Thyroid gland (tissue), 4 donors: ENCODE measurements around the gene RAB6B. TPM values are rescaled to one million over a fixed set of nuclear protein-coding genes. Genes with fewer than 3 reads are reported as not detected.

Source experiments
- DNase-seq, 2 donors: peaks; one replicate each; pipeline ENCODE4 v3.0.0-alpha.2; 2019
- H3K27ac ChIP-seq, 3 donors: fragments of 200-600 bp; sonication (generic); 1 replicate in 2 of 3; 2 replicates in 1 of 3; pipeline ENCODE4 v1.5.1; 2016 to 2019; ENCODE audit warnings: mild to moderate bottlenecking in 1 of 3, moderate library complexity in 1 of 3
- H3K27me3 ChIP-seq: fragments of 200-600 bp; sonication (generic); one replicate; pipeline ENCODE4 v1.5.1; 2019
- H3K36me3 ChIP-seq, 2 donors: fragments of 200-600 bp; sonication (generic); one replicate each; pipeline ENCODE4 v1.5.1; 2016 to 2019
- H3K4me1 ChIP-seq, 2 donors: fragments of 200-600 bp; sonication (generic); one replicate each; pipeline ENCODE4 v1.5.1; 2017 to 2019
- H3K4me3 ChIP-seq, 3 donors: fragments of 200-600 bp; sonication (generic); replicated peaks in 1 of 3; 1 replicate in 2 of 3; 2 replicates in 1 of 3; pipeline ENCODE4 v1.5.1; 2016; ENCODE audit warnings: mild to moderate bottlenecking in 1 of 3
- H3K9me3 ChIP-seq: fragments of 200-600 bp; sonication (generic); one replicate; pipeline ENCODE4 v1.5.1; 2017
- POLR2A ChIP-seq, 2 donors: fragments of 450-650 bp; IDR thresholded peaks; one replicate each; pipeline ENCODE4 v1.6.1; 2017; ENCODE audit warnings: antibody characterized with exemption in 2 of 2, mild to moderate bottlenecking in 2 of 2, moderate library complexity in 1 of 2
- WGBS, 2 donors: methylation state at CpG; one replicate each; pipeline ENCODE4 v1.1.5; 2017; 5-methylcytosine and 5-hydroxymethylcytosine counted together
- intact Hi-C: fragments of 100-400 bp; cut with DNase I; formaldehyde crosslinking; loops from one replicate; pipeline ENCODE4 v1.15.1; 2023
- total RNA-seq, 4 donors: library from RNA; depleted of rRNA; stranded (reverse); fragments of >200 nt; gene quantifications; one replicate each; pipeline ENCODE4 v1.2.3, GENCODE V29; 2016
- TF ChIP-seq, protein P1 (sequence below), 6 experiments: fragments of 200-600 bp in 3 of 6; fragments of 450-650 bp in 3 of 6; sonication (generic) in 3 of 6; IDR thresholded peaks; one replicate each; pipeline ENCODE4 v1.5.1; 2016 to 2019; ENCODE audit warnings: antibody characterized with exemption in 6 of 6, mild to moderate bottlenecking in 2 of 6, inconsistent platforms in 1 of 6, moderate library complexity in 1 of 6

The RAB6B gene
- total RNA-seq, 4 donors from 2014 or later: 4.4 to 6.2 (median 5.6) TPM

DNA sequence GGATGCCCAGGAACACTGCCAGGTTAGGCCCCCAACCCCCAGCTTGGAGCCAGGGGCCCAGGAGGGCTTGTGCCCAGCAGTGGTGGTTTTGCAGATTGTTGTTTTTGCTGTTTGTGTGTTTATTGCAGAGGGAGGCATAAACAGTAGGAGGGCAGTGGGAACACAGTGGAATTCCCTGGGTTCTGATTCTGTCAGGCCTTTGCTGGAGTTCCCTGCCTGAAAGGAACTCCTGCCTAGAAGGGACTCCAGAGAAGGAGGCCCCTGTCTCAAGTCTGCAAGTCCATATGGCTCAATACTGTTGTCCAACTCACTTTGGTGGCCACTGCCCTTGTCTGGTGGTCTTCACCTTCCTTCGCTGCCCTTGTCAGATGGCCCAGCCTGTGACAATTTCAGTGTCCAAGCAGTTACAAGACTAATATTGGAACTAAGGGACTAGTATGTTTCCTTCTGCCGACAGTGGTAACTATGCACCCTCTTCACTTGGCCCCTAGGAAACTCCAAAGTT lies 47.4 kb upstream of the RAB6B start:
- Histone ChIP-seq H3K9me3 (no peaks in the 10 kb centered on the region), H3K36me3 (peaks cover 7 to 8% of the 10 kb centered on the region in 2 donors), H3K4me3 (no peak overlapping the region), H3K4me1 (peaks cover 3 to 13% of the 10 kb centered on the region in 2 donors), H3K27ac (peak overlapping the region in 1 of 3 donors; percentile 26), H3K27me3 (no peaks in the 10 kb centered on the region)
- DNase-seq: no peak
- 93 to 96% methylated on average over 2 of the region's 2 CpGs for WGBS, 2 donors
- intact Hi-C loops: no loop called here
- TF ChIP-seq, protein P1, sequence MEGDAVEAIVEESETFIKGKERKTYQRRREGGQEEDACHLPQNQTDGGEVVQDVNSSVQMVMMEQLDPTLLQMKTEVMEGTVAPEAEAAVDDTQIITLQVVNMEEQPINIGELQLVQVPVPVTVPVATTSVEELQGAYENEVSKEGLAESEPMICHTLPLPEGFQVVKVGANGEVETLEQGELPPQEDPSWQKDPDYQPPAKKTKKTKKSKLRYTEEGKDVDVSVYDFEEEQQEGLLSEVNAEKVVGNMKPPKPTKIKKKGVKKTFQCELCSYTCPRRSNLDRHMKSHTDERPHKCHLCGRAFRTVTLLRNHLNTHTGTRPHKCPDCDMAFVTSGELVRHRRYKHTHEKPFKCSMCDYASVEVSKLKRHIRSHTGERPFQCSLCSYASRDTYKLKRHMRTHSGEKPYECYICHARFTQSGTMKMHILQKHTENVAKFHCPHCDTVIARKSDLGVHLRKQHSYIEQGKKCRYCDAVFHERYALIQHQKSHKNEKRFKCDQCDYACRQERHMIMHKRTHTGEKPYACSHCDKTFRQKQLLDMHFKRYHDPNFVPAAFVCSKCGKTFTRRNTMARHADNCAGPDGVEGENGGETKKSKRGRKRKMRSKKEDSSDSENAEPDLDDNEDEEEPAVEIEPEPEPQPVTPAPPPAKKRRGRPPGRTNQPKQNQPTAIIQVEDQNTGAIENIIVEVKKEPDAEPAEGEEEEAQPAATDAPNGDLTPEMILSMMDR (IDR thresholded peaks at IDR 0.05): no peak
- TF ChIP-seq POLR2A (IDR thresholded peaks at IDR 0.05): no peak

DNA sequence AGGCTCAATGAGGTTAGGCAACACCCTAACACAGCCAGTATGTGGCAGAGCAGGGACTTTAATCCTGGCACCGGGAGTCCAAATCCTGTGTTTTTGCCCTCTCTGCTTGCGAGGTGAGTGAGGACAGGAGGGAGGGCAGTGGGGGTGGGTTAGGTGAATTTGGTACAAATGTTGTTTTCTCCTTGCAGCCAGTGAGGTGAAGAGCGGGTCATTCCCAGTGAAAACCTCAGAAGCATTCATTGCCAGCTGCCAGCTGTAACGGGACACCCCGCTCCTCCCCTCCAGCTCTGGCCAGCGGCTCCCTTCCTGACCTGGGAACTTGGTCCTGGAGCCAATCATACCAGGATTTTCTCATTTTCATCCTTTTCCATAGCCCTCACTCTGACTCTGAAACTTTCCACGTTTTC lies 45.7 kb upstream of the RAB6B start:
- 75 to 76% methylated on average over 7 of the region's 7 CpGs for WGBS, 2 donors
- peak overlapping the region in 2 of 3 donors; percentile 7 to 38 for H3K27ac ChIP-seq
- no peak for TF ChIP-seq POLR2A (IDR thresholded peaks at IDR 0.05)
- TF ChIP-seq, protein P1 (IDR thresholded peaks at IDR 0.05): no peak
- peaks cover 8 to 15% of the 10 kb centered on the region in 2 donors for H3K36me3 ChIP-seq
- peaks cover 3 to 13% of the 10 kb centered on the region in 2 donors for H3K4me1 ChIP-seq
- H3K4me3 ChIP-seq: no peak overlapping the region
- intact Hi-C loops: no loop called here
- no peaks in the 10 kb centered on the region for H3K27me3 ChIP-seq
- no peaks in the 10 kb centered on the region for H3K9me3 ChIP-seq
- DNase-seq: no peak

DNA sequence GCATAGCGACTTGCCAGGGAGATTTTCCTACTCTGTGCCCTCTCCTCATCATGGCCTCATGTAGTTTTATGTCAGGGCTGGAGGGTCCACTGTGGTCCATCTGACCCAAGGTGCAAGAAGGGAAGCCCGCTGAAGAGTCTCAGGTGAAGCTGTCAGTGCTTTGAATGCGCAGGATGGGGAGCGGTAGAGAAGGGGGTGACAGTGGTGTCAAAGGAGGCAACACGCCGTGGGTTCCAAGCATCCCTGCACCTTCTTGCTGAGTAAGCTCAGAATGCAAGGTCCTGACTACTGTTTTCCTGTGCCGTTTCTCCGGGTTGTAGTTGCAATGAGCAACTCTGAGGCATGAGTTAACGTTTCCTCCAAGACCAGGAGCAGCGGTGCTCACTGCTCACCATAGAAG lies 44.9 kb upstream of the RAB6B start:
- no peak overlapping the region for H3K4me3 ChIP-seq
- TF ChIP-seq, protein P1 (IDR thresholded peaks at IDR 0.05): no peak
- no peak for TF ChIP-seq POLR2A (IDR thresholded peaks at IDR 0.05)
- H3K36me3 ChIP-seq: peaks cover 8 to 16% of the 10 kb centered on the region in 2 donors
- no peaks in the 10 kb centered on the region for H3K9me3 ChIP-seq
- no peaks in the 10 kb centered on the region for H3K27me3 ChIP-seq
- no peak for DNase-seq
- intact Hi-C loops: no loop called here
- WGBS, 2 donors: 89 to 91% methylated on average over 10 of the region's 10 CpGs
- peaks cover 2 to 13% of the 10 kb centered on the region in 2 donors for H3K4me1 ChIP-seq
- no peak overlapping the region for H3K27ac ChIP-seq

DNA sequence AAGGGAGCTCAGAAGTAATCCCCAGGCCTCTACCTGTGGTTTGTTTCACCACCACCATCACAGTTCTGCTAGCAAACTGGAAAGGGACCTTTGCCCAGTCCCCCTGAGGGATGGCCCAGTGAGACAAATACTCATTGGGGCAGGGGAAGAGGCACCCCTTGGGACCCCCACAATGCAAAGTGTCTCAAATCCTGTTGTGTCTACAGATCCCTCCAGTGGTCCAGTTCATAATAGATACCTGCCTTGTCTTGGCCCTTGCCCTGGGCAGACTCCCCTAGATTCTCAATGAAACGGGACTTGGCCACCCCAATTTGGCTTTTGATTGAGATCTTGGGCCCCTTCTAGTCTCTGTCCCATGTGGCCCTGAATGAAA lies 43.8 kb upstream of the RAB6B start:
- 86 to 94% methylated on average over 1 of the region's 1 CpG for WGBS, 2 donors
- H3K27ac ChIP-seq: no peak overlapping the region
- no peak overlapping the region for H3K4me3 ChIP-seq
- intact Hi-C loops: loop anchor here (10.0 kb wide), 1 partner anchor 275 kb away; no protein-coding TSS in a partner anchor
- H3K4me1 ChIP-seq: peaks cover 0 to 9% of the 10 kb centered on the region in 2 donors
- H3K9me3 ChIP-seq: no peaks in the 10 kb centered on the region
- DNase-seq: no peak
- TF ChIP-seq POLR2A (IDR thresholded peaks at IDR 0.05): no peak
- TF ChIP-seq, protein P1 (IDR thresholded peaks at IDR 0.05): no peak
- H3K36me3 ChIP-seq: peaks cover 8 to 16% of the 10 kb centered on the region in 2 donors
- no peaks in the 10 kb centered on the region for H3K27me3 ChIP-seq

DNA sequence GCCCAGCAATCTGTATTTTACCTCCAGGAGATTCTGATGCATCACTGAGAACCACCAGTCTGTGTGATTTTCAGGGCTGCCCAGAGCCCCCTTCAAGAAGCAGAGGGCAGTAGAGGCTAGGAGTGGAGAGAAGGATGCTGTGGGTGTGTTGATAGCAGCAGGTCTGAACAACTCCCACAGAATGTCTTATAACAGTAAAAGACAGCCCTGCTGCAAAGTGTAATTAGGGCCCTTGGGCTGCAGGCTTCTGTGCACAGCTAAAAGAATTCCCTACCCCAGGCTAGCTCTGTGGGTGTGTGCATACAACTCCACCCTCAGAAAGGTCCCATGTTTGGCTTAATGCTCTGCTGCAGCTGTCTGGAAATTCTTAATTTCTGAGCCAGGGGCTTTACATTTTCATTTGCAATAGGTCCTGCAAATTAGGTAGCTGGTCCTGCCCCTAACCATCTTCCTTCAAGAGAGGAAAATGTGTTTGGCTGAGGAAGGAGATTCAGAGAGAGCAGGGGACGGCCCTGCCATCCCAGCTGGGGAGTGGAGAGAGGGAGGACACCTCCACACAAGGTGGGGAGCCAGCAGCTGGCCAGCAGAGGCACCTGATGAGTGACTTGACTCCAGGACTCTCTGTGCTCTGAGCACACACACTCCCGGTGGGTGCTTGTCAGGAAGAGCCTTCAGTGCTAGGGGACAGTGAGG lies 43.2 kb upstream of the RAB6B start:
- no peak overlapping the region for H3K4me3 ChIP-seq
- peaks cover 0 to 5% of the 10 kb centered on the region in 2 donors for H3K4me1 ChIP-seq
- H3K9me3 ChIP-seq: no peaks in the 10 kb centered on the region
- H3K27ac ChIP-seq: no peak overlapping the region
- intact Hi-C loops: loop anchor here (10.0 kb wide), 1 partner anchor 276 kb away; no protein-coding TSS in a partner anchor
- DNase-seq: no peak
- TF ChIP-seq, protein P1 (IDR thresholded peaks at IDR 0.05): no peak
- no peak for TF ChIP-seq POLR2A (IDR thresholded peaks at IDR 0.05)
- WGBS, 2 donors: 85 to 100% methylated on average over 1 to 2 of the region's 2 CpGs
- peaks cover 8 to 16% of the 10 kb centered on the region in 2 donors for H3K36me3 ChIP-seq
- H3K27me3 ChIP-seq: no peaks in the 10 kb centered on the region
